Mucosa of descending colon (tissue), 3 donors: ENCODE measurements around the gene RABIF. TPM values are rescaled to one million over a fixed set of nuclear protein-coding genes. Genes with fewer than 3 reads are reported as not detected.
"Not testable (repeated sequence)": the region's sequence is repeated elsewhere in the genome, so short reads cannot be mapped to it uniquely, and the experiment has no call there.

Experiments
- ATAC-seq: fragments of 200-7000 bp; cut with Tn5 transposase; one replicate; pipeline ENCODE4 v1.9.1; 2020; ENCODE audit warnings: mild to moderate bottlenecking, moderate library complexity
- DNase-seq, 3 donors: peaks; one replicate each; pipeline ENCODE4 v3.0.0-alpha.2; 2020
- H3K36me3 ChIP-seq: fragments of 200-600 bp; one replicate; pipeline ENCODE4 v1.8.0; 2021; ENCODE audit warnings: low read depth, mild to moderate bottlenecking
- H3K4me1 ChIP-seq: fragments of 200-600 bp; one replicate; pipeline ENCODE4 v1.8.0; 2021; ENCODE audit warnings: low read depth, mild to moderate bottlenecking
- H3K4me3 ChIP-seq: fragments of 200-600 bp; one replicate; pipeline ENCODE4 v1.8.0; 2021; ENCODE audit warnings: mild to moderate bottlenecking
- H3K9me3 ChIP-seq: fragments of 200-600 bp; one replicate; pipeline ENCODE4 v1.8.0; 2021; ENCODE audit warnings: mild to moderate bottlenecking
- intact Hi-C, 2 donors: fragments of 100-400 bp; cut with DNase I in 1 of 2; cut with micrococcal nuclease in 1 of 2; formaldehyde crosslinking; loops; one replicate each; pipeline versions ENCODE4 v1.11.0 to v1.11.1; 2022; cut with DNase I, micrococcal nuclease
- total RNA-seq, 3 donors: library from RNA; stranded (reverse); fragmentation: NEBNext Ultra II Directional in 2 of 3; extraction: Animal tissue kit (Norgen Biotek cat#: 25700) in 2 of 3; gene quantifications; one replicate each; pipeline versions ENCODE4 v1.2.1 to v1.2.4, GENCODE V29; 2021 to 2023
- TF ChIP-seq, protein P1 (sequence below): fragments of 200-600 bp; IDR thresholded peaks from one replicate; pipeline ENCODE4 v1.8.0; 2022; ENCODE audit warnings: antibody characterized with exemption, mild to moderate bottlenecking
- donor health status: DM: no; HTN: no; CAD: no; lungs with moderate emphysema.
- donor health status: DM: no; HTN: no; CAD: no.
- donor health status: DM: no; HTN: yes; CAD: no.

The RABIF gene
- total RNA-seq, 3 donors from 2014 or later, result 11.7 to 14.7 (median 11.9) TPM

DNA sequence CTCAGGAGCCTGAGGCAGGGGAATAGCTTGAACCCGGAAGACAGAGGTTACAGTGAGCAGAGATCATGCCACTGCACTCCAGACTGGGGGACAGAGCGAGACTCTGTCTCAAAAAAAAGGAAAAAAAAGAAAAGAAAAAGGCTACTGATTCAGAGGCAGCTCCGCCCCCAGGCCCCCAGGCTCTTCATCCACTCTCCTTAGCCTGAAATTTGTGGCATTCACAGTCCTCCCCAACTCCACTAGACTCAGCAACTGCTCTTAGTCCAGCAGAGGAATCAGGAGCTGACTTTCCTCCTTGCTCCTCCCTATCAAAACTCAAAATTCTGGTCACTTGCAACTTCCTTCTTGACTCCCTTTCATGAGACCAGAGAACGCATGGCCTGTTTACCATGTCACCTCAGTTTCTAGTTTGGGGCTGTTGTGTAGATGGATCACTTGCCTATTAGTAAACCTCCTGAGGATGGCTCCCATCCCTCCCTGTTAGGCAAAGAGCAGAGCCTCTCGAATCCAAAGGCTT, 51.1 kb downstream of the RABIF start:
- Histone ChIP-seq H3K4me3 (no peak overlapping the region), H3K4me1 (no peaks in the 10 kb centered on the region), H3K36me3 (no peaks in the 10 kb centered on the region), H3K9me3 (no peaks in the 10 kb centered on the region)
- TF ChIP-seq, protein P1, sequence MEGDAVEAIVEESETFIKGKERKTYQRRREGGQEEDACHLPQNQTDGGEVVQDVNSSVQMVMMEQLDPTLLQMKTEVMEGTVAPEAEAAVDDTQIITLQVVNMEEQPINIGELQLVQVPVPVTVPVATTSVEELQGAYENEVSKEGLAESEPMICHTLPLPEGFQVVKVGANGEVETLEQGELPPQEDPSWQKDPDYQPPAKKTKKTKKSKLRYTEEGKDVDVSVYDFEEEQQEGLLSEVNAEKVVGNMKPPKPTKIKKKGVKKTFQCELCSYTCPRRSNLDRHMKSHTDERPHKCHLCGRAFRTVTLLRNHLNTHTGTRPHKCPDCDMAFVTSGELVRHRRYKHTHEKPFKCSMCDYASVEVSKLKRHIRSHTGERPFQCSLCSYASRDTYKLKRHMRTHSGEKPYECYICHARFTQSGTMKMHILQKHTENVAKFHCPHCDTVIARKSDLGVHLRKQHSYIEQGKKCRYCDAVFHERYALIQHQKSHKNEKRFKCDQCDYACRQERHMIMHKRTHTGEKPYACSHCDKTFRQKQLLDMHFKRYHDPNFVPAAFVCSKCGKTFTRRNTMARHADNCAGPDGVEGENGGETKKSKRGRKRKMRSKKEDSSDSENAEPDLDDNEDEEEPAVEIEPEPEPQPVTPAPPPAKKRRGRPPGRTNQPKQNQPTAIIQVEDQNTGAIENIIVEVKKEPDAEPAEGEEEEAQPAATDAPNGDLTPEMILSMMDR, result no peak
- no peak for ATAC-seq
- DNase-seq, result no peak
- intact Hi-C loops, result no loop called here

DNA sequence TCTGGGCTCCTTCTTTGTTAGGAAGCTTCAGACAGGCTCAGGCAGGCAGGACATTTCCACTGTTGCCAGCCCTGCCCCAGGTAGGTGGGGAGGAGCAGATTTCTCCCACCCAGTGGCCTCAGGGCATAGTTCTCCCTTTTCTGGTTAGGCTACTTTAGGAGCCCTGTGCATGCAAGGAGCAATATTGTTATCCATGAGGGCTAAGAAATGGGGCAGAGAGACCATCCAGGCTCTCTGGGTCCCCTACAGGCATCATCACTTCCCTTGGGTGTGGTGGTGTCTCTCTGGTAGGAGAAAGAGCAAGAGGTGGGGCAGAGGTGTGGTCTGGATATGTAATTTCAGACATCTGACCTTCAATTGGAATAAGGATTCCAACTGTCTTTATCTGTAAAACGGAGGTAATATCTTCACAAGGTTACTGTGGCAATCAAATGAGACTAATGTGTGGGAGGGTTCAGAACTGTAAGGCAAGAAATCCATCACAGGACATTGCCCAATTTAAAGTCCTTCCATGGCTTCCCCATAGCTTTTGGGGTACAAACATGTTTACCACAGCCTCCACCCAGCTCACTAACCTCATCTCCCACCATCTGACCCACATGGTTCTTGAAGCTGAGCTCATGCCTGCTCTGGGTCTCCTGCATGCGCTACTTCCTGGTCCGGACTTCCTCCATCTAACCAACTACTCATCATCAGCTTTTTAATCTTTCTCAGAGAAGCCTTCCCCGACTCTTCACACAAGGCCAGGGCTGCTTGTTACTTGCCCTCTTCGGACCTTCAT, 52.1 kb downstream of the RABIF start:
- DNase-seq (no peak), ATAC-seq (peak; percentile 40)
- no peaks in the 10 kb centered on the region for H3K9me3 ChIP-seq
- TF ChIP-seq, protein P1, result no peak
- no peaks in the 10 kb centered on the region for H3K4me1 ChIP-seq
- intact Hi-C loops, result no loop called here
- no peaks in the 10 kb centered on the region for H3K36me3 ChIP-seq
- H3K4me3 ChIP-seq, result no peak overlapping the region

DNA sequence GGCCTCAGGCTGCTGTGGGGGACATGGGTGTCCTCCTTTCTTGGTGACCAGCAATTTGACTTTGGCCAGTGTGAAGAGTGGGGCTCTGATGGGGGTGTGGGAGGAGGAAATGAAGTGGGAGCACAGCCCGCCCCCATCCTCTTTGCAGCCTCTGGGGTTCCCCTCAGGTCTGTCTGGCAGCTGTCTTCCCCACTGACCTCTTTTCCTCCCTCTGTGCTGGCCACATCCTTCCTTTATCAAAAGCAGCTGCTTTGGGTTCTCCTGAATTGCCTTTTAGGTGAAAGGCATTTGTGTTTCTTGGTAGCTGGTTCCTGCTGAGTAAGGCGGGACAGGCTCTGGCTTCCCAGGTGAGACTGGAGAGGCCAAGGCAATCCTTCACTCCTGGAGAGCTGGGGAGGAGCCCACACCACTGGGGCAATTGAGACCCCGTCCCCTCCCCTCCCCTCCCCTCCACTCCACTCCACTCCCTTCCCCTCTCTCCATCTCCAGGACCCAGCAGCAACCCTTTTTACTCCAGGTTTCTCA, 53.3 kb downstream of the RABIF start:
- DNase-seq, result no peak
- H3K4me1 ChIP-seq, result no peaks in the 10 kb centered on the region
- no peak overlapping the region for H3K4me3 ChIP-seq
- ATAC-seq, result peak; percentile 59
- no peaks in the 10 kb centered on the region for H3K36me3 ChIP-seq
- TF ChIP-seq, protein P1, result no peak
- H3K9me3 ChIP-seq, result no peaks in the 10 kb centered on the region
- intact Hi-C loops, result no loop called here

DNA sequence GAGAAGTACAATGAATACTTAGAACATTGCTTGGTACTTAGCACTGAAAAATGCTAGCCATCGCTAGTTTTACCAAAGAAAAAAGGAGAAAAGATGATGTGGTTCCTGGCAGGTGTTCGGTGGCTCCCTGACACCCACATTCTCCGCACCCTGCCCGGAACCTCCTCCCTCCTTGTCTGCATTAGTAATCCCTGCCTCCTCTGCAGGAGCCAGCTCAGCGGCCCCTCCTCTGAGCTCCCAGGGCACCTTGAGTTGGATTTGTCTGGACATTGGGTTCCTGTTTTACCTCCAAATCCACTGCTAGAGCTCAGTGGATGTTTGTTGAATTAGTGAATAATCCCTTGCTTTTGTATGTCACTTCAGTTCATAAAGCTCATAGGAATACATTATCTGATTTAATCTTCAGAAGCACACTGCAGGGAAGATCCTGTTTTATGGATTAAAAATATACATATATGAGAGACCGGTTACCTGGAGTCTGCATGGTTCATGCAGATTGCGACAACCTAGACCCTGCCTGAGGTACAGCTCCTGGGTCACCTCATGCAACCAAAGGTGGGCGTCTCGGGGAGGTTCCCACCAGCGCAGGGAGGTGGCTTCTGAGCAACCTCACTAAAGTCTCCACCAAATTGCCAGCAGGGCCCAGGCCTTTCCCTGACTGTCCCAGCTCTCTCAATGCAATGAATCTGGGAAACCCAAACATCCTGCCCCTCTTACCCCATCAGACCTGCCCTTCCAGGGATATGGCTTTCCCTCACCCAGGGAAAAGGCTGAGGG, 54.0 kb downstream of the RABIF start:
- DNase-seq (no peak), ATAC-seq (no peak)
- intact Hi-C loops, result no loop called here
- Histone ChIP-seq H3K4me3 (no peak overlapping the region), H3K36me3 (no peaks in the 10 kb centered on the region), H3K4me1 (no peaks in the 10 kb centered on the region), H3K9me3 (no peaks in the 10 kb centered on the region)
- TF ChIP-seq, protein P1, result no peak

DNA sequence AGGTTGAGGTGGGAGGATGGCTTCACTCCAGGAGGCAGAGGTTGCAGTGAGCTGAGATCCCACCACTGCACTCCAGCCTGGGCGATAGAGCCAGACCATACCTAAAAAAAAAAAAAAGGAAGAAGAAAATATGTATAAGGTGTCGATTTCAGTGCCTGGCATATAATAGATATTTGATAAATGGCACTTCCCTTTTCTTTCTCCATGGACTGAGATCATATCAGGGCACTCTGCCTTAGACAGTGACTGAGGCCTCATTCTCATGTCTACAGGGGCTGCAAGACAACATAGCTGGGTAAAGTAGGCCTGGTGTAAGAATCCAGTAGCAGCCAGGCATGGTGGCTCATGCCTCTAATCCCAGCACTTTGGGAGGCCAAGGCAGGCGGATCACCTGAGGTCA, 57.0 kb downstream of the RABIF start:
- Histone ChIP-seq H3K4me3 (no peak overlapping the region), H3K9me3 (no peaks in the 10 kb centered on the region), H3K4me1 (no peaks in the 10 kb centered on the region), H3K36me3 (no peaks in the 10 kb centered on the region)
- DNase-seq (no peak), ATAC-seq (no peak)
- TF ChIP-seq, protein P1, result no peak
- intact Hi-C loops, result no loop called here

DNA sequence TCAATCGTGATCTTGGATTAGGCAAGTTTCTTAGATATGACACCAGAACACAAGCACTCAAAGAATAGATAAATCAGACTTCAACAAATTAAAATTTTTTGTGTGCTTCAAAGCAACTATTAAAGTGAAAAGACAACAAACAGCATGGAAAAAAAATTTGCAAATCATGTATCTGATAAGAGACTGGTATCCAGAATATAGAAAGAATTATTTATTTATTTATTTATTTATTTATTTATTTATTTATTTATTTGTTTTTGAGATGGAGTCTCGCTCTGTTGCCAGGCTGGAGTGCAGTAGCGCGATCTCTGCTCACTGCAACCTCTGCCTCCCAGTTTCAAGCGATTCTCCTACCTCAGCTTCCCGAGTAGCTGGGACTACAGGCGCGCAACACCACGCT, 59.7 kb downstream of the RABIF start:
- DNase-seq, H3K36me3 ChIP-seq, ATAC-seq, H3K9me3 ChIP-seq, intact Hi-C loops, H3K4me3 ChIP-seq, H3K4me1 ChIP-seq: not testable (repeated sequence)
